Measurements from ENCODE around the gene TCF12.

TCF12 gene

GRCh38 chr15:57287123-57287521 lies 368.7 kb downstream of the TCF12 start:
- TF ChIP-seq, protein P1, sequence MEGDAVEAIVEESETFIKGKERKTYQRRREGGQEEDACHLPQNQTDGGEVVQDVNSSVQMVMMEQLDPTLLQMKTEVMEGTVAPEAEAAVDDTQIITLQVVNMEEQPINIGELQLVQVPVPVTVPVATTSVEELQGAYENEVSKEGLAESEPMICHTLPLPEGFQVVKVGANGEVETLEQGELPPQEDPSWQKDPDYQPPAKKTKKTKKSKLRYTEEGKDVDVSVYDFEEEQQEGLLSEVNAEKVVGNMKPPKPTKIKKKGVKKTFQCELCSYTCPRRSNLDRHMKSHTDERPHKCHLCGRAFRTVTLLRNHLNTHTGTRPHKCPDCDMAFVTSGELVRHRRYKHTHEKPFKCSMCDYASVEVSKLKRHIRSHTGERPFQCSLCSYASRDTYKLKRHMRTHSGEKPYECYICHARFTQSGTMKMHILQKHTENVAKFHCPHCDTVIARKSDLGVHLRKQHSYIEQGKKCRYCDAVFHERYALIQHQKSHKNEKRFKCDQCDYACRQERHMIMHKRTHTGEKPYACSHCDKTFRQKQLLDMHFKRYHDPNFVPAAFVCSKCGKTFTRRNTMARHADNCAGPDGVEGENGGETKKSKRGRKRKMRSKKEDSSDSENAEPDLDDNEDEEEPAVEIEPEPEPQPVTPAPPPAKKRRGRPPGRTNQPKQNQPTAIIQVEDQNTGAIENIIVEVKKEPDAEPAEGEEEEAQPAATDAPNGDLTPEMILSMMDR (IDR thresholded peaks at IDR 0.05; ENCODE audit: low read depth, low read length): no peak
- no peak for DNase-seq (ENCODE audit: extremely low read depth, low read depth)

GRCh38 chr15:57288926-57289580 lies 370.6 kb downstream of the TCF12 start:
- no peak for DNase-seq (ENCODE audit: extremely low read depth, low read depth)
- TF ChIP-seq, protein P1 (IDR thresholded peaks at IDR 0.05; ENCODE audit: low read depth, low read length): no peak

- no peak for DNase-seq (ENCODE audit: extremely low read depth, low read depth)
- TF ChIP-seq, protein P1 (IDR thresholded peaks at IDR 0.05; ENCODE audit: low read depth, low read length): no peak
Measured at GRCh38 chr15:57290187-57290586, 371.7 kb downstream of the TCF12 start.

- DNase-seq (ENCODE audit: extremely low read depth, low read depth): no peak
- TF ChIP-seq, protein P1 (IDR thresholded peaks at IDR 0.05; ENCODE audit: low read depth, low read length): no peak
Measured at GRCh38 chr15:57290826-57291225, 372.4 kb downstream of the TCF12 start.

DNA sequence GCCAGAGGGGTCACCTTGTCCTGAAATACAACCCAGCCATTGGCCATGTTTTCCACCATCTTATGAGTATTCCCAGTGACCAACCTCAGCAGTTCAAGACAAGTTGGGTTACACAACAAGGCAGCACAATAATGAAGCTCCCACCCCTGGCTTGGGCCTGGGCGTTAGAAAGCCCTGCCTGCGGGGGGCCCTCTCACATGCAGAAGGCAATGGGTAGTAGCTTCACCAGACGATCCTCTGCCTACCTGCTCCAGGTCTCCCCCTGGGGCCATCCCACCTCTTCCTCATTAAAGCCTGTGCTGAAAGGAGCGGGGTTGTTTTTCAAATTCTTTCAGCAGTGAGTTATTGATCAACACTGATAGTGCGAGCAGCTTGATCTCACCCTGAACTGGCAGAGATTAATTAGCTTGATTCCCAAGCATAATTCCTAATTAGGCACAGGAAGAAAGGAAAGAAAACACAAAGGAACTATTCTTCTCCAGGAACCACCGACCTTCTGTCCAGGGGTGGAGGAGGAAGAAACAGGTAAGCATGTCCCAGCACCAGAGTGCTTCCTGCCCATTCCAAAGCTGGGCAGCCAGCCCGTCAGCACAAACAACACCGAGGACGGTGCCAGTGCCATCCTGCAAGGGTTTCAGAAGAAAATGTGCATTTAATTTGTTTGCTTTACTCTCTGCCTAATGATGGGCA lies 378.2 kb downstream of the TCF12 start:
- TF ChIP-seq, protein P1 (IDR thresholded peaks at IDR 0.05; ENCODE audit: low read depth, low read length): no peak
- no peak for DNase-seq (ENCODE audit: extremely low read depth, low read depth)

GRCh38 chr15:57297163-57297593 lies 378.7 kb downstream of the TCF12 start:
- no peak for DNase-seq (ENCODE audit: extremely low read depth, low read depth)

DNA sequence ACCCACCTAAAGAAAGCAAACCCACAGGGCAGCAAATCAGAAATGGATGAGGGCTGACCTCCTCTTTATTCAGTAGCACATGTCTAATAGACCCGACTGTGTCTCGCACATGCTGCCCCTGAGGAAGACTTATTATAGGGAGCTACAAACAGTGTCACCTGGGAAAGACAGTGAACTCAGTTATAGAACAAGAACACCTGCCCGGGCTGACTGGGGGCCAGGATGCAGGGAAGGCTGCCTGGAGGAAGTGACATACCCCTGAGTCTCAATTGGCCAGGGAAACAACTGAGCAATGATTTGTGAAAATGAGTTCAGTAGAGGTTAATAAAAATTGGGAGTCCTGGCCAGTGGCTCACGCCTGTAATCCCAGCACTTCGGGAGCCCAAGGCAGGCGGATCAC lies 379.2 kb downstream of the TCF12 start:
- TF ChIP-seq, protein P1 (IDR thresholded peaks at IDR 0.05; ENCODE audit: low read depth, low read length): no peak

More at GRCh38 chr15:57297163-57297593, 378.7 kb downstream of the TCF12 start:
- TF ChIP-seq, protein P1 (IDR thresholded peaks at IDR 0.05; ENCODE audit: low read depth, low read length): no peak

More for the DNA sequence above, 379.2 kb downstream of the TCF12 start:
- DNase-seq (ENCODE audit: extremely low read depth, low read depth): no peak

Measured in AG09319 (cell line).